ENCODE results near the gene TPP1.

TPP1 gene

DNA sequence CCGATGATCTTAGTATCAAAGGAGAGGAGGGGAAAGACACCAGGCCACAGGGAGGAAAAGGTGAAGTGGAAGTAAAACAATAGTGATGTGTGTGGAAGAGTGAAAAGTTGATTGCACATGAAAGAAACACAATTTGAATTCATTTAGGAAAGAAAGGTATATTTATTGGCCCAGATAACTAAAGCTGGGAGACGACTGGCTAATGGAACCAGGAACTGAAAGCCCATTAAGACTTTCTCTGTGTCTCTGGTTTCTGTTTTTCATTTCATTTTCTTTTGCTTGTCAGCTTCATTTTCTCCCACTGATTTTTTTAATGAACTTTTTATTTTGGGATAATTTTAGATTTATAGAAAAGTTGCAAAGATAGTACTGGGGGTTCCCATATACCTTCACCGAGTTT, 41.5 kb upstream of the TPP1 start:
- ATAC-seq = no peak

GRCh38 chr11:6658647-6659046, 39.4 kb upstream of the TPP1 start:
- TF ChIP-seq ARNTL (CRISPR knock-in tag; IDR thresholded peaks at IDR 0.05; ENCODE audit: borderline replicate concordance, low read depth) (no peak), GLIS3 (CRISPR knock-in tag; IDR thresholded peaks at IDR 0.05) (no peak), ESRRG (CRISPR knock-in tag; IDR thresholded peaks at IDR 0.05) (no peak), RARB (CRISPR knock-in tag; IDR thresholded peaks at IDR 0.05) (no peak), ISL1 (CRISPR knock-in tag; IDR thresholded peaks at IDR 0.05) (no peak), ZFP3 (CRISPR knock-in tag; IDR thresholded peaks at IDR 0.05) (no peak), TSHZ2 (CRISPR knock-in tag; IDR thresholded peaks at IDR 0.05) (no peak), POU6F1 (CRISPR knock-in tag; IDR thresholded peaks at IDR 0.05; ENCODE audit: borderline replicate concordance, low read depth) (no peak), SNAI2 (CRISPR knock-in tag; IDR thresholded peaks at IDR 0.05) (no peak), ZNF70 (CRISPR knock-in tag; IDR thresholded peaks at IDR 0.05) (no peak), TOX (CRISPR knock-in tag; IDR thresholded peaks at IDR 0.05; ENCODE audit: borderline replicate concordance) (no peak), TCF4 (CRISPR knock-in tag; IDR thresholded peaks at IDR 0.05; ENCODE audit: borderline replicate concordance) (no peak), CREB5 (CRISPR knock-in tag; IDR thresholded peaks at IDR 0.05; ENCODE audit: low read depth) (no peak), OSR1 (CRISPR knock-in tag; IDR thresholded peaks at IDR 0.05) (no peak), ZNF565 (CRISPR knock-in tag; conservative IDR thresholded peaks at IDR 0.05; ENCODE audit: low read depth) (no peak), CSRNP3 (CRISPR knock-in tag; IDR thresholded peaks at IDR 0.05) (no peak), ZNF8 (CRISPR knock-in tag; IDR thresholded peaks at IDR 0.05) (no peak), CSDC2 (CRISPR knock-in tag; IDR thresholded peaks at IDR 0.05) (no peak)
- TF ChIP-seq, protein P1, sequence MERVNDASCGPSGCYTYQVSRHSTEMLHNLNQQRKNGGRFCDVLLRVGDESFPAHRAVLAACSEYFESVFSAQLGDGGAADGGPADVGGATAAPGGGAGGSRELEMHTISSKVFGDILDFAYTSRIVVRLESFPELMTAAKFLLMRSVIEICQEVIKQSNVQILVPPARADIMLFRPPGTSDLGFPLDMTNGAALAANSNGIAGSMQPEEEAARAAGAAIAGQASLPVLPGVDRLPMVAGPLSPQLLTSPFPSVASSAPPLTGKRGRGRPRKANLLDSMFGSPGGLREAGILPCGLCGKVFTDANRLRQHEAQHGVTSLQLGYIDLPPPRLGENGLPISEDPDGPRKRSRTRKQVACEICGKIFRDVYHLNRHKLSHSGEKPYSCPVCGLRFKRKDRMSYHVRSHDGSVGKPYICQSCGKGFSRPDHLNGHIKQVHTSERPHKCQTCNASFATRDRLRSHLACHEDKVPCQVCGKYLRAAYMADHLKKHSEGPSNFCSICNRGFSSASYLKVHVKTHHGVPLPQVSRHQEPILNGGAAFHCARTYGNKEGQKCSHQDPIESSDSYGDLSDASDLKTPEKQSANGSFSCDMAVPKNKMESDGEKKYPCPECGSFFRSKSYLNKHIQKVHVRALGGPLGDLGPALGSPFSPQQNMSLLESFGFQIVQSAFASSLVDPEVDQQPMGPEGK (CRISPR knock-in tag; IDR thresholded peaks at IDR 0.05; ENCODE audit: borderline replicate concordance) = no peak
- ATAC-seq = no peak

More for the DNA sequence above, 41.5 kb upstream of the TPP1 start:
- TF ChIP-seq ZNF70 (CRISPR knock-in tag; IDR thresholded peaks at IDR 0.05) (no peak; the same call in 1 of the 2 replicates), CSRNP3 (CRISPR knock-in tag; IDR thresholded peaks at IDR 0.05) (no peak), ESRRG (CRISPR knock-in tag; IDR thresholded peaks at IDR 0.05) (no peak), TOX (CRISPR knock-in tag; IDR thresholded peaks at IDR 0.05; ENCODE audit: borderline replicate concordance) (no peak)
- TF ChIP-seq, protein P1 (CRISPR knock-in tag; IDR thresholded peaks at IDR 0.05; ENCODE audit: borderline replicate concordance) = no peak
